HG02884 (cell line): ENCODE results near the gene MAPKAP1.

Source experiments
- ATAC-seq: cut with Tn5 transposase; IDR thresholded peaks from one replicate; pipeline ENCODE4 v1.9.1; 2021; ENCODE audit warnings: mild to moderate bottlenecking, moderate library complexity; ENCODE audit not compliant: unreplicated experiment

MAPKAP1 gene

GRCh38 chr9:125435776-125436612 lies 271.0 kb downstream of the MAPKAP1 start:
- ATAC-seq: no peak

GRCh38 chr9:125434986-125435775 lies 271.8 kb downstream of the MAPKAP1 start:
- no peak for ATAC-seq

GRCh38 chr9:125433461-125434011 lies 273.5 kb downstream of the MAPKAP1 start:
- ATAC-seq: no peak

GRCh38 chr9:125432715-125433385 lies 274.2 kb downstream of the MAPKAP1 start:
- no peak for ATAC-seq

GRCh38 chr9:125431741-125432271 lies 275.2 kb downstream of the MAPKAP1 start:
- no peak for ATAC-seq

GRCh38 chr9:125431012-125431305 lies 276.0 kb downstream of the MAPKAP1 start:
- no peak for ATAC-seq

GRCh38 chr9:125430161-125431011 lies 276.6 kb downstream of the MAPKAP1 start:
- no peak for ATAC-seq

GRCh38 chr9:125429476-125430160 lies 277.4 kb downstream of the MAPKAP1 start:
- no peak for ATAC-seq

- no peak for ATAC-seq
These were observed 278.0 kb downstream of the MAPKAP1 start for GRCh38 chr9:125428902-125429467.

GRCh38 chr9:125428060-125428901 lies 278.7 kb downstream of the MAPKAP1 start:
- ATAC-seq: no peak

- ATAC-seq: no peak
These were observed 279.5 kb downstream of the MAPKAP1 start for GRCh38 chr9:125427556-125427955.

- ATAC-seq: no peak
These were observed 280.1 kb downstream of the MAPKAP1 start for GRCh38 chr9:125426926-125427325.

- ATAC-seq: no peak
These were observed 281.0 kb downstream of the MAPKAP1 start for GRCh38 chr9:125425901-125426515.

GRCh38 chr9:125425170-125425897 lies 281.7 kb downstream of the MAPKAP1 start:
- ATAC-seq: no peak

- no peak for ATAC-seq
These were observed 283.0 kb downstream of the MAPKAP1 start for GRCh38 chr9:125423964-125424363.

- no peak for ATAC-seq
These were observed 284.2 kb downstream of the MAPKAP1 start for GRCh38 chr9:125422853-125423252.

GRCh38 chr9:125421591-125422181 lies 285.3 kb downstream of the MAPKAP1 start:
- no peak for ATAC-seq
